Measurements from ENCODE around the gene USH2A.

GRCh38 chr1:215887627-215888026 lies 535.6 kb downstream of the USH2A start:
- TF ChIP-seq EZH2 (IDR thresholded peaks at IDR 0.05; ENCODE audit: borderline replicate concordance, insufficient read depth, low read length, poor library complexity, severe bottlenecking) = no peak
- TF ChIP-seq EP300 (conservative IDR thresholded peaks at IDR 0.05; ENCODE audit: poor library complexity, severe bottlenecking) = no peak
